ENCODE data around the gene PACC1.

Gene PACC1

DNA sequence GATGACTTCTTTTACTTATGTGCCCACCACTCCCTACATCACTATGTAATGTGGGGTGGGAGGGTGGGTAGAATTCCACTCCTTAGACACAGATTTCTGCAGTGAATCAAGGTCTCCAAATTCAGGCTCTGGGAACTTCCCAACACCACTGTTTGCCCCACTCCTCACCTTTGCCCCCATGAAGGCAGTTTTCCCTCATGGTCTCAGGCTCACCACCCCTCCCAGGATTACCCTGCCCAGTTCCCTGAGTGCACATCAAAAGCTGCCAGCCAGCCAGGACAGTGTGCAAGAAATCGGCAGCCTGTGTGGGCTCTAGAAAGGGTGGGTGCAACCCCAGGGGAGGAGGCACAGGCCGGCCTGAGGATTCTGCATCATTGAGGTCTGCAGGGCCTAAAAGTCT is 32.8 kb upstream of the PACC1 start:
- no peak overlapping the region for H3K4me3 ChIP-seq
- TF ChIP-seq CTCF (IDR thresholded peaks at IDR 0.05) = no peak
- intact Hi-C loops (cut with DNase I; ENCODE audit: low total_unique reads) = no loop called here
- no peak for DNase-seq
- H3K9me3 ChIP-seq = no peaks in the 10 kb centered on the region
- no peak overlapping the region for H3K27ac ChIP-seq
- H3K27me3 ChIP-seq = no peaks in the 10 kb centered on the region
- H3K36me3 ChIP-seq = peaks cover 27 to 47% (median 40%) of the 10 kb centered on the region in 3 donors
- H3K4me1 ChIP-seq = peaks cover 0 to 17% (median 9%) of the 10 kb centered on the region in 4 donors

DNA sequence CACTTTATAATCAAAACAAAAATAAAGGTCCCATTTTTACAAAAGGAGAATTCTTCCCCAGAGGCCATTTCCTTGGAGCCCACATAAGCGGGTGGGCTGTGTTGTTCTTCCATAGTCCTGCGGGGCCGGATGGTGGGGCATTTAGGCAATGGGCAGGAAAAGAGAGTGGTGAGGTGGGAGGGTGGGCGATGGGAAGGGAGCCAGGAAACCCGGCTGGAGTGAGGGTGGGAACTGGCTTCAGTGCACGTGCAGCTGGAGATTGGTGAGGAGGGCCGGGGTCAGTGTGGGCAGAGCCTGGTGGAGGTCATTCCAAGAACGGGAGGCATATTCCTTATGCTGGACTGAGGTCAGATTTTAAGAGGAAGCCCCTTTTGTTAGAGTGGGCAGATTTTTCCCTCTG is 31.6 kb upstream of the PACC1 start:
- no peak for TF ChIP-seq CTCF (IDR thresholded peaks at IDR 0.05)
- Histone ChIP-seq H3K4me1 (peaks cover 0 to 10% (median 4%) of the 10 kb centered on the region in 4 donors), H3K4me3 (no peak overlapping the region), H3K27ac (no peak overlapping the region), H3K9me3 (no peaks in the 10 kb centered on the region), H3K36me3 (peaks cover 27 to 47% (median 40%) of the 10 kb centered on the region in 3 donors), H3K27me3 (no peaks in the 10 kb centered on the region)
- intact Hi-C loops (cut with DNase I; ENCODE audit: low total_unique reads) = no loop called here
- DNase-seq = no peak

DNA sequence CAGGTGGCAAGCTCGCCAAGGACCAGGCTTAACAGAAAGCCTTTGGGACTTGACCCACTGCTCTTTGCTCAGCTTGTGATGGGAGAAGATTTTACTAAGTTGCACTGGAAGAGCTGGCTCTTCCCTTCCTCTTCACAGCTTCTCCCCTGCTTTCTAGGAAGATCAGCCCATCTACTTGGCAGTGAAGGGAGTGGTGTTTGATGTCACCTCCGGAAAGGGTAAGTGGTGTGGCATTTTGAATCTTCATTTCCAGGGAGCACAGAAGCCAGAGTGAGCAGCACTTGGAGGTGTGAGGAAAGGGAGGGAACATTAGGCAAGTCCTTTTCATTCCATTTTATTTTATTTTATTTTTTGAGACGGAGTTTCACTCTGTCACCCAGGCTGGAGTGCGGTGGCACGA is 27.7 kb upstream of the PACC1 start:
- intact Hi-C loops (cut with DNase I; ENCODE audit: low total_unique reads) = no loop called here
- DNase-seq = no peak
- no peak overlapping the region for H3K4me3 ChIP-seq
- no peak overlapping the region for H3K27ac ChIP-seq
- H3K9me3 ChIP-seq = no peaks in the 10 kb centered on the region
- peaks cover 0 to 8% (median 0%) of the 10 kb centered on the region in 4 donors for H3K4me1 ChIP-seq
- H3K27me3 ChIP-seq = no peaks in the 10 kb centered on the region
- no peak for TF ChIP-seq CTCF (IDR thresholded peaks at IDR 0.05)
- H3K36me3 ChIP-seq = peaks cover 27 to 38% (median 35%) of the 10 kb centered on the region in 3 donors

DNA sequence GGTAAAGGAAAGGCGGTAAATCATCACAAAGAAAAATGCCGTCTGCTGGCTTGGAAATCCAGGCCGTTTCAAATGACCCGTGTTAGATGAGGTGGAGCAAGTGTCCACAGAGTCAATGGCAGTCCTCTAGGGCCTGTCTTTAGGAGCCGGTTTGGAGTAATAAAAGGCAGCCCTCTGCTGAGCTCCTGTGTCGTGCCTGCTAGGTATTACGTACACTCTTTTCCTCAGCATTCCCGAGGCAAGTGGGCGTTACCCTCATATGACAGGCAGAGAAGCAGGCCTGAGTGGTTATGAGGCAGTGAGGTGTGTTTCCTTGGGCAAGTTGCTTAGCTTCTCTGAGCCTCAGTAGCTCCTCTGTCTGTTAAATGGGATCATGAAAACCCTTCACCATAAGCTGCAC is 25.7 kb upstream of the PACC1 start:
- no peak overlapping the region for H3K27ac ChIP-seq
- no peaks in the 10 kb centered on the region for H3K9me3 ChIP-seq
- no peak for TF ChIP-seq CTCF (IDR thresholded peaks at IDR 0.05)
- peaks cover 11 to 18% (median 16%) of the 10 kb centered on the region in 3 donors for H3K36me3 ChIP-seq
- peaks cover 0 to 8% (median 0%) of the 10 kb centered on the region in 4 donors for H3K4me1 ChIP-seq
- no peak for DNase-seq
- no peak overlapping the region for H3K4me3 ChIP-seq
- intact Hi-C loops (cut with DNase I; ENCODE audit: low total_unique reads) = no loop called here
- no peaks in the 10 kb centered on the region for H3K27me3 ChIP-seq

- no peak for TF ChIP-seq CTCF (IDR thresholded peaks at IDR 0.05)
- DNase-seq = no peak
- intact Hi-C loops (cut with DNase I; ENCODE audit: low total_unique reads) = no loop called here
These were observed 24.1 kb upstream of the PACC1 start for GRCh38 chr1:212438831-212439237.

More at GRCh38 chr1:212438831-212439237, 24.1 kb upstream of the PACC1 start:
- H3K4me3 ChIP-seq = no peak overlapping the region
- H3K27ac ChIP-seq = no peak overlapping the region
- peaks cover 0 to 18% (median 7%) of the 10 kb centered on the region in 4 donors for H3K4me1 ChIP-seq
- H3K27me3 ChIP-seq = no peaks in the 10 kb centered on the region
- peaks cover 0 to 4% (median under 1%) of the 10 kb centered on the region in 3 donors for H3K36me3 ChIP-seq
- H3K9me3 ChIP-seq = no peaks in the 10 kb centered on the region

Data from tibial artery (tissue), 4 donors.